Astrocyte (in vitro differentiated cells and primary cell): ENCODE data around the gene TMF1. TPM values are rescaled to one million over a fixed set of nuclear protein-coding genes. Genes with fewer than 3 reads are reported as not detected.

Experiments
- DNase-seq: peaks from one replicate; pipeline ENCODE4 v3.0.0-alpha.2; 2010; ENCODE audit warnings: low read depth
- FAIRE-seq: peaks from 2 replicates; lab custom pipeline; 2011; peaks lifted over from hg19 to GRCh38; lab: Jason Lieb, UNC
- H2AFZ ChIP-seq: 2 replicates; pipeline ENCODE4 v1.6.0; 2012; ENCODE audit warnings: low read depth, low read length, inconsistent platforms
- H3K27ac ChIP-seq: 2 replicates; pipeline ENCODE4 v1.5.1; 2011; ENCODE audit warnings: low read depth, low read length, inconsistent platforms
- H3K27me3 ChIP-seq: 2 replicates; pipeline ENCODE4 v1.6.0; 2011; ENCODE audit warnings: low read length, inconsistent platforms; ENCODE audit not compliant: insufficient read depth
- H3K36me3 ChIP-seq: 2 replicates; pipeline ENCODE4 v1.5.1; 2011; ENCODE audit warnings: low read length, inconsistent platforms; ENCODE audit not compliant: insufficient read depth
- H3K4me1 ChIP-seq: 2 replicates; pipeline ENCODE4 v1.5.1; 2011; ENCODE audit warnings: low read length, inconsistent platforms; ENCODE audit not compliant: insufficient read depth
- H3K4me2 ChIP-seq: 2 replicates; pipeline ENCODE4 v1.6.0; 2012; ENCODE audit warnings: low read length, inconsistent platforms
- H3K4me3 ChIP-seq: 2 replicates; pipeline ENCODE4 v1.5.1; 2011; ENCODE audit warnings: low read depth, mild to moderate bottlenecking, low read length, inconsistent platforms; ENCODE audit not compliant: insufficient read depth
- H3K79me2 ChIP-seq: 2 replicates; pipeline ENCODE4 v1.6.0; 2012; ENCODE audit warnings: mild to moderate bottlenecking, low read length, inconsistent platforms; ENCODE audit not compliant: insufficient read depth
- H3K9ac ChIP-seq: 2 replicates; pipeline ENCODE4 v1.6.0; 2012; ENCODE audit warnings: mild to moderate bottlenecking, low read length, inconsistent platforms
- H3K9me3 ChIP-seq: 2 replicates; pipeline ENCODE4 v1.5.1; 2012; ENCODE audit warnings: low read depth, mild to moderate bottlenecking, low read length, inconsistent platforms; ENCODE audit not compliant: insufficient read depth
- H4K20me1 ChIP-seq: 2 replicates; pipeline ENCODE4 v1.6.0; 2012; ENCODE audit warnings: low read length, inconsistent platforms; ENCODE audit not compliant: insufficient read depth
- H3K27ac Mint-ChIP-seq: one replicate; pipeline ENCODE4 v1.8.0; 2021; ENCODE audit warnings: mild to moderate bottlenecking, mixed read lengths; ENCODE audit not compliant: unreplicated experiment
- H3K27me3 Mint-ChIP-seq: one replicate; pipeline ENCODE4 v1.8.0; 2021; ENCODE audit warnings: low read depth, mixed read lengths; ENCODE audit not compliant: unreplicated experiment
- H3K36me3 Mint-ChIP-seq: one replicate; pipeline ENCODE4 v1.8.0; 2021; ENCODE audit warnings: low read depth, mixed read lengths; ENCODE audit not compliant: unreplicated experiment
- H3K4me1 Mint-ChIP-seq: one replicate; pipeline ENCODE4 v1.8.0; 2021; ENCODE audit warnings: low read depth, mixed read lengths; ENCODE audit not compliant: unreplicated experiment
- H3K4me3 Mint-ChIP-seq: one replicate; pipeline ENCODE4 v1.8.0; 2021; ENCODE audit warnings: mild to moderate bottlenecking, moderate library complexity, mixed read lengths; ENCODE audit not compliant: unreplicated experiment
- H3K9me3 Mint-ChIP-seq: one replicate; pipeline ENCODE4 v1.8.0; 2021; ENCODE audit warnings: mild to moderate bottlenecking, mixed read lengths; ENCODE audit not compliant: unreplicated experiment
- EZH2 ChIP-seq: IDR thresholded peaks from 2 replicates; pipeline ENCODE4 v1.6.1; 2012; ENCODE audit warnings: mild to moderate bottlenecking, low read length, inconsistent platforms; ENCODE audit not compliant: insufficient read depth
- total RNA-seq: library from RNA; stranded (reverse); gene quantifications from 2 replicates; pipeline ENCODE4 v1.2.1, GENCODE V29; 2021
- TF ChIP-seq, protein P1 (sequence below): IDR thresholded peaks from 2 replicates; pipeline ENCODE4 v1.5.1; 2011; ENCODE audit warnings: low read depth, mild to moderate bottlenecking, inconsistent platforms, low read length, moderate library complexity; ENCODE audit not compliant: insufficient read depth

TMF1 gene
- total RNA-seq, 1 donor from 2014 or later: 46.8 TPM

DNA sequence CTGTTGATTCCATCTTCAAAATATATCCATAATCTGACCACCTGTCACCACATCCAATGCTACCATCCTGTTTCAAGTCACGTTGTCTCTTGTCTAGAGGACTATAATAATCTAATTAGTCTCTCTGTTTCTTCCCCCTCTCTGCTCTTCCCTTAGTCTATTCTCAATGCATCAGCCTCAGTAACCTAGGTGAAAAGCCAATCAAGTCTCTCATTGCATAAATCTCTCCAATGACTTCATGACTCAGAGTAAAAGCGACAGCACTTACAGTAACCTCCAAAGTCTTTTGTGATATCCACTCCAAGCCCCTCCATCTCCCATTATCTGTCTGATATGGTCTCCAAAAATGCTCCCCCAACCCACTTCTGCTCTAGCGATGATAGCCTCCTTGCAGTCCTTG lies 20.8 kb upstream of the TMF1 start:
- no peak overlapping the region for H3K4me3 ChIP-seq
- H4K20me1 ChIP-seq: peaks cover 15% of the 10 kb centered on the region
- H3K4me2 ChIP-seq: no peak overlapping the region
- no peaks in the 10 kb centered on the region for H3K27me3 ChIP-seq
- Mint-ChIP-seq H3K4me1 (peaks cover 8% of the 10 kb centered on the region), H3K36me3 (peaks cover 15% of the 10 kb centered on the region), H3K27me3 (no peaks in the 10 kb centered on the region), H3K9me3 (no peaks in the 10 kb centered on the region), H3K4me3 (no peak overlapping the region), H3K27ac (no peak overlapping the region)
- TF ChIP-seq EZH2: no peak
- TF ChIP-seq, protein P1, sequence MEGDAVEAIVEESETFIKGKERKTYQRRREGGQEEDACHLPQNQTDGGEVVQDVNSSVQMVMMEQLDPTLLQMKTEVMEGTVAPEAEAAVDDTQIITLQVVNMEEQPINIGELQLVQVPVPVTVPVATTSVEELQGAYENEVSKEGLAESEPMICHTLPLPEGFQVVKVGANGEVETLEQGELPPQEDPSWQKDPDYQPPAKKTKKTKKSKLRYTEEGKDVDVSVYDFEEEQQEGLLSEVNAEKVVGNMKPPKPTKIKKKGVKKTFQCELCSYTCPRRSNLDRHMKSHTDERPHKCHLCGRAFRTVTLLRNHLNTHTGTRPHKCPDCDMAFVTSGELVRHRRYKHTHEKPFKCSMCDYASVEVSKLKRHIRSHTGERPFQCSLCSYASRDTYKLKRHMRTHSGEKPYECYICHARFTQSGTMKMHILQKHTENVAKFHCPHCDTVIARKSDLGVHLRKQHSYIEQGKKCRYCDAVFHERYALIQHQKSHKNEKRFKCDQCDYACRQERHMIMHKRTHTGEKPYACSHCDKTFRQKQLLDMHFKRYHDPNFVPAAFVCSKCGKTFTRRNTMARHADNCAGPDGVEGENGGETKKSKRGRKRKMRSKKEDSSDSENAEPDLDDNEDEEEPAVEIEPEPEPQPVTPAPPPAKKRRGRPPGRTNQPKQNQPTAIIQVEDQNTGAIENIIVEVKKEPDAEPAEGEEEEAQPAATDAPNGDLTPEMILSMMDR: no peak
- no peak overlapping the region for H2AFZ ChIP-seq
- H3K4me1 ChIP-seq: no peaks in the 10 kb centered on the region
- no peak overlapping the region for H3K27ac ChIP-seq
- H3K36me3 ChIP-seq: peaks cover 8% of the 10 kb centered on the region
- no peak overlapping the region for H3K9ac ChIP-seq
- FAIRE-seq (no peak), DNase-seq (no peak)
- peaks cover 53% of the 10 kb centered on the region for H3K79me2 ChIP-seq
- no peaks in the 10 kb centered on the region for H3K9me3 ChIP-seq

DNA sequence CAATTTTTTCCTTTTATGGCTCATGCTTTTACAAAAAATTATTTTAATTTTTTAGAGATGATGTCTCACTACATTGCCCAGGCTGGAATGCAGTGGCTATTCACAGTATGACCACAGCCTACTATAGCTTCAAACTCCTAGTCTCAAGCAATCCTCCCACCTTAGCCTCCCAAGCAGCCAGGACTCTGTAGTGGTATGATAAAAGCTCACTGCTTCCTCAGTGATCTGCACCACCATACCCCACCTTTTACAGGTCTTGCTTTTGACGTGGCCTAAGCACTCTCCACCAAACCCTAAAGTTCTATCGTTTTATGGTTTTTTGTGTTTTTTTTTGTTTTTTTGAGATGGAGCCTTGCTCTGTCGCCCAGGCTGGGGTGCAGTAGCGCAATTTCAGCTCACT lies 14.0 kb upstream of the TMF1 start:
- H3K27me3 Mint-ChIP-seq: no peaks in the 10 kb centered on the region
- peaks cover 3% of the 10 kb centered on the region for H3K36me3 Mint-ChIP-seq
- no peaks in the 10 kb centered on the region for H3K9me3 Mint-ChIP-seq
- peaks cover 17% of the 10 kb centered on the region for H3K4me1 Mint-ChIP-seq
- Histone ChIP-seq H3K36me3 (peaks cover 28% of the 10 kb centered on the region), H2AFZ (no peak overlapping the region), H3K4me1 (no peaks in the 10 kb centered on the region), H3K27ac (no peak overlapping the region), H3K27me3 (no peaks in the 10 kb centered on the region), H3K9me3 (no peaks in the 10 kb centered on the region), H3K9ac (no peak overlapping the region), H3K4me3 (no peak overlapping the region), H3K79me2 (peaks cover 4% of the 10 kb centered on the region), H4K20me1 (no peaks in the 10 kb centered on the region), H3K4me2 (no peak overlapping the region)
- DNase-seq (no peak), FAIRE-seq (no peak)
- no peak overlapping the region for H3K27ac Mint-ChIP-seq
- H3K4me3 Mint-ChIP-seq: no peak overlapping the region
- no peak for TF ChIP-seq EZH2
- TF ChIP-seq, protein P1: no peak

DNA sequence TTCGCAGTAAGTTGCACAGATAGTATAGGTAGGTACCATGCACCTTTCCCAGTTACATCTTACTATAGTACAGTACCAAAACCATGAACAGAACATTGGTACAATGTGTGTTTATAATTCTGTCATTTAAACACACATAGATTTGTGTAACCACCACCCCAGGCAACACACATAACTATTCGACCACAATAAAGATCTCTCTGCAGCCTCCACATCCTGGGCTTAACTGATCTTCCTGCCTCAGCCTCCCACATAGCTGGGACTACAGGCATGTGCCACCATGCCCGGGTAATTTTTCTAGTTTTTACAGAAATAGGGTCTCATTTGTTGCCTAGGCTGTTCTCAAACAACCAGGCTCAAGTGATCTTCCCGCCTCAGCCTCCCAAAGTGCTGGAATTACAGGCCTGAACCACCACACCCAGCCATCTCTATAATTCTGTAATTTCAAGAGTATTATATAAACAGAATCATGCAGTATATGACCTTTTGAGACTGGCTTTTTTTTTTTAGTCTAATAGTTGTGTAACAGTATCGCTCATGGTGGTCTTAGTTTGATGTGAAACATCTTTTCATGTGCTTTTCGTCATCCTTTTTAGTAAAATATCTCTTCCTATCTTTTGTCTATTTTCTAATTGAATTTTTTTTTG lies 13.3 kb upstream of the TMF1 start:
- Mint-ChIP-seq H3K4me3 (no peak overlapping the region), H3K36me3 (peaks cover 9% of the 10 kb centered on the region), H3K9me3 (no peaks in the 10 kb centered on the region), H3K4me1 (peaks cover 17% of the 10 kb centered on the region), H3K27me3 (no peaks in the 10 kb centered on the region), H3K27ac (peak overlapping the region; percentile 63)
- no peak overlapping the region for H3K9ac ChIP-seq
- no peak overlapping the region for H2AFZ ChIP-seq
- H3K4me1 ChIP-seq: no peaks in the 10 kb centered on the region
- no peak overlapping the region for H3K4me2 ChIP-seq
- FAIRE-seq (no peak), DNase-seq (no peak)
- H3K79me2 ChIP-seq: no peaks in the 10 kb centered on the region
- TF ChIP-seq, protein P1: no peak
- TF ChIP-seq EZH2: no peak
- no peaks in the 10 kb centered on the region for H3K9me3 ChIP-seq
- peaks cover 34% of the 10 kb centered on the region for H3K36me3 ChIP-seq
- no peaks in the 10 kb centered on the region for H4K20me1 ChIP-seq
- H3K27me3 ChIP-seq: no peaks in the 10 kb centered on the region
- no peak overlapping the region for H3K27ac ChIP-seq
- no peak overlapping the region for H3K4me3 ChIP-seq
